ENCODE results near the gene HNRNPUL1.

HNRNPUL1 gene

DNA sequence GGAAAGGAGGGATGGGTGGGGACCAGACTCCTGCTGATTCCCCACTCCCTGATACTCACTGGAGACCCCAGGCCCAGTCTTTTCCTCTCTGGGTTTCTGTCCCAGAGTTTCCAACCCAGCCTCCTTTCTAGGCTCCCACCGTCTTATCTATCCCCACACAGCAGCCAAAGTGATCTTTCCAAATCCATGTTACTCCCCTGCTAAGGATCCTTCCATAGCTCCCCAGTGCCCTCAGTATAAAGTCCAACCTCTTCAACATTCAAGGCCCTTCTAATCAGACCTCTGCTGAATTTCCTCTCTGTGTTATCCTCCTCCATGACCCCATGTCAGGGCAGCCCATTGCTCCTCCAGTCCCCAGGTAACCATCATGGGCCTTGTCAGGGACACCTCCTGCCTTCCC is 90.9 kb downstream of the HNRNPUL1 start:
- no peak for DNase-seq

- no peak for DNase-seq
These were observed 91.6 kb downstream of the HNRNPUL1 start for GRCh38 chr19:41355802-41356201.

DNA sequence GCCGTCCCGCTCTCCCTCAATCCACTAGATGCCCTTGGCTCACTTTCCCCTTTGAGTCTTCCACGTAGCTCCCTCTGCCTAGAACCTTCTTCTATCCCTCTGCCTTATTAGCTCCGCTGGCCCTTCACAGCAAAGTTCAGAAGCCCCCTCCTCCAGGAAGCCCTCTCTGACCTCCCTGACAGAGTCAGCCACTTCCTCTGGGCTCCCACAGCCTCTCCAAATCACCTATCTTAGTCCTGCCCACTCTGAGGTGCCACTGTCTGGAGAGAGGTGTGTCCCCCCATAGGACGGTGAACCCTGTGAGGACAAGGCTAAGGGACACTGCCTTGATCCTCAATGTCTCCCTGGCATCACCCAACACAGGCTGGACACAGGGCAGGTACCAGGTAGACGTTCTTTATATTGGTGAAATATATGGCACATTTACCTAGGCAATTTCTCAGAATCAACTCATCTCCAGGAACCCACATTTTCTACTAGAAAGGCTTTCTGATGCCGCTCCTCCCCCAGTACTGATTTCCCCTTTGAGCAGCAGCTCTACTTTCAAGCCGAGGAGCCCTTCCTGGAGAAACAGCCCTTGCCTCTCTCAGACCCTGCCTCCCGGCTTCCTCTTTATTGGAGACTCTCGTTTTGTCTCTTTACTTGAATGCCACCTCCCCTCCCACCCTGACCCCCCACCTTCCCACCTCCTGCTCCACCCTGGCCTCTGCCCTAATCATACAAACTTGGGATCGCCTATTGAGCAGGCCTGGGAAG is 93.0 kb downstream of the HNRNPUL1 start:
- no peak for DNase-seq

All from NCI-H510A (cell line).